Activated CD4-positive, alpha-beta T cell treated with anti-CD3 and anti-CD28 coated beads for 48 hours (primary cell): Measurements from ENCODE around the gene LLCFC1.

ENCODE experiments used
- DNase-seq: peaks from one replicate; pipeline ENCODE4 v3.0.0-alpha.2; 2020

LLCFC1 gene

GRCh38 chr7:142913051-142913450 is 26.2 kb upstream of the LLCFC1 start:
- DNase-seq = no peak

- DNase-seq = no peak
Measured at GRCh38 chr7:142913566-142913965, 25.7 kb upstream of the LLCFC1 start.

- DNase-seq = no peak
Measured at GRCh38 chr7:142914121-142914520, 25.2 kb upstream of the LLCFC1 start.

GRCh38 chr7:142915315-142915714 is 24.0 kb upstream of the LLCFC1 start:
- DNase-seq = no peak

- no peak for DNase-seq
Measured at GRCh38 chr7:142916508-142916907, 22.8 kb upstream of the LLCFC1 start.

GRCh38 chr7:142917447-142917846 is 21.8 kb upstream of the LLCFC1 start:
- no peak for DNase-seq

- DNase-seq = no peak
Measured at GRCh38 chr7:142918901-142919300, 20.4 kb upstream of the LLCFC1 start.

- DNase-seq = no peak
Measured at GRCh38 chr7:142919656-142920055, 19.6 kb upstream of the LLCFC1 start.

- no peak for DNase-seq
Measured at GRCh38 chr7:142923391-142923790, 15.9 kb upstream of the LLCFC1 start.

GRCh38 chr7:142925413-142925812 is 13.9 kb upstream of the LLCFC1 start:
- peak; percentile 28 for DNase-seq

GRCh38 chr7:142927085-142927745 is 12.1 kb upstream of the LLCFC1 start:
- no peak for DNase-seq

GRCh38 chr7:142927949-142928348 is 11.3 kb upstream of the LLCFC1 start:
- DNase-seq = no peak

GRCh38 chr7:142930126-142930730 is 9.1 kb upstream of the LLCFC1 start:
- no peak for DNase-seq

- no peak for DNase-seq
Measured at GRCh38 chr7:142932386-142933091, 6.7 kb upstream of the LLCFC1 start.

GRCh38 chr7:142933092-142933475 is 6.2 kb upstream of the LLCFC1 start:
- no peak for DNase-seq

- DNase-seq = no peak
Measured at GRCh38 chr7:142933624-142934023, 5.7 kb upstream of the LLCFC1 start, which contains the start of gene TRPV5. Gene TRPV5, minus strand, starts transcription at chr7:142933746. Its CDS starts 287 bp downstream, at chr7:142933459.

GRCh38 chr7:142934056-142934455 is 5.2 kb upstream of the LLCFC1 start:
- no peak for DNase-seq

- no peak for DNase-seq
Measured at GRCh38 chr7:142935941-142936565, 3.2 kb upstream of the LLCFC1 start.

GRCh38 chr7:142938611-142939010 is 673 bp upstream of the LLCFC1 start:
- no peak for DNase-seq

GRCh38 chr7:142940966-142941535 is 1.8 kb downstream of the LLCFC1 start:
- DNase-seq = no peak

- no peak for DNase-seq
Measured at GRCh38 chr7:142941541-142941940, 2.3 kb downstream of the LLCFC1 start.

- DNase-seq = no peak
Measured at GRCh38 chr7:142942746-142943145, 3.5 kb downstream of the LLCFC1 start.

GRCh38 chr7:142943706-142944268 is 4.5 kb downstream of the LLCFC1 start:
- no peak for DNase-seq
